Activated CD4-positive, alpha-beta T cell treated with anti-CD3 and anti-CD28 coated beads for 48 hours (primary cell): ENCODE data around the gene MORN1.

Source experiments
- DNase-seq: peaks from one replicate; pipeline ENCODE4 v3.0.0-alpha.2; 2020

MORN1 gene

GRCh38 chr1:2316451-2316961 lies 74.8 kb downstream of the MORN1 start:
- DNase-seq, result no peak

GRCh38 chr1:2315674-2316450 lies 75.5 kb downstream of the MORN1 start:
- DNase-seq, result no peak

GRCh38 chr1:2314803-2315673 lies 76.3 kb downstream of the MORN1 start:
- peak; percentile 59 for DNase-seq

GRCh38 chr1:2314273-2314802 lies 77.0 kb downstream of the MORN1 start:
- no peak for DNase-seq

DNA sequence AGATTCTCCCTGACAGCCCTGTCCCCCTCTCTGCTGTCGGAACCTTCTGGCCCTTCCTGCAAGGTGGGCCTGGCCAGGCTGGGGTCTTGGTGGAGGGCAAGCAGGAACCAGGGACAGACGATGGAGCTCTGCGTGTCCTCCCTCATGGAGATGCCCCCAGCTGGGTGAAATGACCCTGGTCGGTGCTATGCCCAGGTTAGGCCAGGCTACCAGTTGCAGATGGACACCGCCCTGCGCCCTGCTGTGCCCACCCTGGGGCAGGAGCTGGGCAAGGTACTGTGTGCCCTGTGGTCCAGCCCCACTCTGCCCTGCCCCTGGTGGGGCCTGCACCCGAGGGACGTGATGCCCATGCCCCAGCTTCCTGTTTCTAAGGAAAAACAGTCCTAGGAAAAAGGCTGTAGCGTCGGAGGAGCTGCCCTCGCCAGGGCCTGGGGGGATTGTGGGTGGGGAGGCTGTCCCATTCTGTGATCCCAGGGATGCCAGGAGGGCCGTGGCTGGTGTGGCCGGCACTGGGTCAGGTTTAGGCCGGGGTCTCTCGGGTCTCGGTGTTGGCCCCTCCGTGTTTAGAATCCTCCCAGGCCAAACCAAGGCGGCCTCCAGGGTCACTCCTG lies 77.6 kb downstream of the MORN1 start:
- DNase-seq, result no peak

- DNase-seq, result no peak
These were observed 78.6 kb downstream of the MORN1 start for GRCh38 chr1:2312515-2313301.

DNA sequence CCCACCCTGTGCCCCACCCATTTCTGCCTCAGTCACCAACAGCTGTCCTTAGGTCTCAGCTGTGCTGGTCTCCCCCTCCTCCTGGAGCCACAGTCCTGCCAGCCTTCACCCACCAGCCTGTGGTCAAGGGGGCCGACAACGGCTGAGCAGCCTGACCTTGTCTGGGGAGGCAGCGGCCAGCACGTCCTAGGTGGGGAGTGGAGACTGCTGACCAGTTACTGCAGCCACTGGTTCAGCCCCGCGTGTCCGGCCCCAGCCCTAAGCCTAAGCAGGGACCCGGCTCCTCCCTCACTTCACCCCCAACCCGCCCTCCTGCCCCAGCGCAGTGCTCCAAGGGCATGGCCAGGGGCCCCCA lies 79.2 kb downstream of the MORN1 start:
- no peak for DNase-seq

- peak; percentile 76 for DNase-seq
These were observed 79.9 kb downstream of the MORN1 start for GRCh38 chr1:2311184-2312032.

DNA sequence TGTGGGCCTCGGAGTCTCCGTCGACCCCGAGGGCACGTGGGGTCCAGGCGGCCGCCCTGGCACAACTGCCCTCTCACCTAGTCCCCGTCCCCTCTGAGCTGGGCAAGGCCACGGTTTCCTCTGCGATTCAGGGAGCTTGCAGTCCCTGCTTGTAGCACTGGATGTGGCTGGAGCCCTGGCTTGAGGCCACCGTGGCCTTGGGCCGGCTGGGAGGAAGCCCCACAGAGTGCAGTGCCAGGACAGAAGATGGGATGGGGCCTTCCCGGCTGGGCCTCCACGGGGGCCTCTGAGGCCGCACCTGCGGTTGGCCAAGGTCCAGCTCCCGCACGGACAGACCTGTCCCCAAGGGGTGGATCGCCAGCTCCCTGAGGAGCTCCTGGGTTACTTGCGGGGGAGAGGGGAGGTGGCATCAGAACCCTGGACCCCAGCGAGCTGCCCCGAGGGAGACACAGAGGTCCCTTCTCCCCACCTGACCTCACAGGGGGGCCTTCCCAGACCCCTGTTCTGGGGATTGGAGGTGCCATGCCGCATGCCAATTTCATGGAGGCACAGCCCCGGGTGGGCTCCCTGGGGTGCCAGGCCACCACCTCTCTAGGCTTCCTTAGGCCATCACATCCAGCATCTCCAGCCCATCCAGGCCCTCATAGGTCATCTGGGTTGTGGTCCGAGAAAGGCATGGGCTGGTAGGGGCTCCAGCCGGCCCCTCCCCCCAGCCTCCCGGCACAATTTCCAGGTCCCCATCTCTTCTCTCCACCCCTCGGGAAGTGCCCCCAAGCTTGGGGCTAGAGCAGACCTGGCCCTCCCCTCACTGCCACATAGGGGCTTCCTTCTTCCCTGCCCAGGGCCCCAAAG lies 80.8 kb downstream of the MORN1 start:
- no peak for DNase-seq

DNA sequence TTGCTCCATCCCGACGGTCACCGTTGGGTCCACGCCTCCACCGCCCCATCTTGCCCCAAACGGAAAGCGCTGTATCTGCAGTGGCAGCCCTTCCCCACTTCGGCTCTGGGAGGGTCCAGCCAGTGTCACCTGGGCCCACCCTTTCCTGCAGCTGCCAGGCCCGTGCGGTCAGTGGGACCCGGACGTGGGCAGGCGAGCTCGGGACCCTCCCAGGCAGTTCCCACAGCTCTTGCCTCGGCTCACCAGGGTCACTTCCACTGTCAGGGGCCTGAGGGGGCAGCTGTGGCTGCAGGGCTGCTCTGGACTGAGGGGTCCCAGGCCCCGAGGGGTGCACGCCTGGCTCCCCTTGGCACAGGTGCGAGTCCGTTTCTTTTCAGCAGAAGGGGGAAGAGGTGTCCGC lies 82.5 kb downstream of the MORN1 start:
- DNase-seq, result no peak

DNA sequence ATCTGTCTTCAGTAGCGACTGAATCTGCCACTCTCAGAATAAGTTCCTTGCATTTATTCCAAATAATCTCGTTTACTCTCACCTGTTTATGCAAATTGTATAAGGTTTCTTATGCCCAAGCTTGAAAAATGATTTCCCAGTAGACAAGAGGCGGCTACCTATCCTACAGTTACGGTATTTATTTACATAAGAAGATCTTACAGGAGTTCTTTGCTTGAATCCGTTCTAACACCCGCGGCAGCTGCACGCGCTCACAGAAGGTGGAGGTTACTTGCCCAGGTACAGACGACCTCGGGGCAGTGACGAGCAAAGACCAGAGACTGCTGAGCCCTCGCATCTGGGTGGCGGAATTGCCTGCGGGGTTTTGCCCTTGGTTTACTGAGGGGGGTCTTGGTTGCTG lies 83.4 kb downstream of the MORN1 start:
- DNase-seq, result no peak

DNA sequence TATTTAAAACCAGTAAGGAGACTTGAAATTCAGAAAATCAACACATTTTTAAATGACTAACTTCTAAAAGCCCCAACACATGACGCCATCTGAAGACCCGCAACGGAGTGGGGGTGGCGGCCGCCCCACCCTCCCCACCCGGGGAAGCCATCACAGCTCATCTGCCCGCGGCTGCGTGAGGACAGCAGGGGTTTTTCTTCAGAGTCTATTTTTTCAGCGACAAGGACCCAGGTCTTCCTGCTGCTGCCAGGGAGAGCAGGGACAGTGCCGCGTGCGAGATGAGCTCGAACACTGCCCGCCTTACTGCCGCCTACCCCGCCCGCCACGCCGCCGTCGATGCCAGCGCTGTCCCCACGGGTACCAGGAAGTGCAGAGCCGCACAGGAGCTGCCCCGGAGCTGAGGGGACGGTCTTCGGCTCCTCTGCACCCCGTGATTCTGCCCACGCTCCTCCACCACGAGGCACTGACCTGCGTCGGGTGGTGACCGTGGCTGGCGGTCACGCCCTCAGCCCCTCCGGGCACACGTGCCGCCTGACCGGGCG lies 84.2 kb downstream of the MORN1 start:
- no peak for DNase-seq

- no peak for DNase-seq
These were observed 85.0 kb downstream of the MORN1 start for GRCh38 chr1:2306151-2306978.

DNA sequence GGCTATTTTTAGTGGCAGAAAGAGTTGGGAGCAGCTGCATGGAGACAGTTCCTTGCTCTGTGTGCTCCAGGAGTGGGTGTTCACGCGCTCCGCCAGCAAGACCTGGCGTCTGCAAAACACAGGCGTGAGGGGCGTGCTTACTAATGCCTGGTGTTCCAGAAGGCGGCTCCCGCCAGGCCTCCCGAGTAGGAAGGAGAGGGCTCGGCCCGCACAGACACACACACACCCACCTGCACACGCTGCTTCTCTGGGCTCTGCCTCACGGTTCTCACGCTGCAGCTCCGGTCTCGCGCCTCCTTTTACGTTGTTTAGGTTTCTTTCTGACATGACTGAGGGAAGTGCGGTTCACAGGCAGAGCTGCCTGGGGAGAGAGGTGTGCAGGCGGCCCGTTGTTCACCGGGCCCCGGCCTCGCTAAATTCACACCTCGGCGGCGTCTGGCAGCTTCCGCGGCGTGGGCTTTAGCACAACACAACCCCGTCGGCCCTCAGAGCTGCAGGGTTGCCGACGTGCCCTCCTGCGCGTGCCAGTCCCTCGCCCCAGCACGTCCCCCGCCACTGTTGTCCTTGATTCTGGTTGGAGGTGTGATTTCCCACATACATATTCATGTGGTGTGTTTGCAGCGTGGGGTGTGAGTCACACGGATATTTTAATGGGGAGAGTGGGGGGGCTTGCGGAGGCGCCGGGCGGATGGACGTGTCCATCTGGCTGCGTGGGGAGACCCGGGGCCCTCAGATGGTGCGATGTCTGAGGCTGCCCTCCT lies 86.3 kb downstream of the MORN1 start:
- no peak for DNase-seq

- DNase-seq, result no peak
These were observed 87.1 kb downstream of the MORN1 start for GRCh38 chr1:2304282-2304681.

GRCh38 chr1:2303781-2304180 lies 87.6 kb downstream of the MORN1 start:
- DNase-seq, result no peak

DNA sequence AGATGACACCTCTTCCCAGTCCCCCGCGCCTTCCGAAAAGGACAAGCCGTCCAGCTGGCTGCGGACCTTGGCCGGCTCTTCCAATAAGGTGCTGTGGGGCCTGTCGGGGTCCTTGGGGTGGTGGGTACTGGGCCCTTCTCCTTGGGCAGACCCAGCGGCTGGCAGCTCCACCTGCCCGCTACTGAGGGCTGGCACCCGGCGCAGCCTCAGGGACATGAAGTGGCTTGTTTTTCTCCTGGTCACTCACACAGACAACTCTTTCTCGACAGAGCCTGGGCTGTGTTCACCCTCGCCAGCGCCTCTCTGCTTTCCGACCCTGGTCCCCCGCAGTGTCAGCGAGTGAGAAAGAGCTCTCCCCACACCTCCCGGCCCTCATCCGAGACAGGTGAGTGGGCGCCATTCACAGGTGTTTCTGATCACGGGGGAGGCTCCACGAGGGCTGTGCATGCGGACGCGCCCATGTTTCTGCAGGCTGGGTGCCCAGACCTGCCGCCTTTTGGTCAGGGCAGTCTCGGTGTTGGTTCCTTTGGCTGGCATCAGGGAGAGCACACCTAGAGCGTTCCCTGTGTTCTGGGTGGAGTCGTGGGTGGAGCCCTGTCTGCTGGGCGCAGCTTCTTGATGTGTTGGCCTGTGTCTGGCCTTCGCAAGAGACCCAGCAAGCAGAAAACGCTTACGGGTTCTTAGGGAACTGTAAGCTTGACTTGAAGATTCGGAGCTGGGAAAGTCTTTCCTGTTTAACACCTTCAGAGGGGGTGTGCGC lies 88.2 kb downstream of the MORN1 start:
- DNase-seq, result no peak
